Liver (tissue), 9 donors: Measurements from ENCODE around the gene ZNF639. TPM values are rescaled to one million over a fixed set of nuclear protein-coding genes. Genes with fewer than 3 reads are reported as not detected.

Source experiments
- DNase-seq: peaks from one replicate; pipeline ENCODE4 v3.0.0-alpha.2; 2017; ENCODE audit warnings: low spot score
- H3K27ac ChIP-seq, 2 donors: one replicate each; pipeline ENCODE4 v1.7.0; 2013; ENCODE audit warnings: inconsistent platforms in 2 of 2, low read length in 2 of 2, control low read depth in 1 of 2, low read depth in 1 of 2, mild to moderate bottlenecking in 1 of 2
- H3K27me3 ChIP-seq, 4 donors: one replicate each; pipeline versions ENCODE4 v1.6.1 to v1.7.0; 2013; ENCODE audit warnings: low read length in 3 of 4, inconsistent platforms in 1 of 4, mild to moderate bottlenecking in 1 of 4, moderate library complexity in 1 of 4; ENCODE audit not compliant: control insufficient read depth in 4 of 4, insufficient read depth in 4 of 4
- H3K36me3 ChIP-seq, 4 donors: one replicate each; pipeline versions ENCODE4 v1.6.1 to v1.7.0; 2013; ENCODE audit warnings: low read length in 3 of 4, mild to moderate bottlenecking in 3 of 4, low read depth in 1 of 4, moderate library complexity in 1 of 4; ENCODE audit not compliant: control insufficient read depth in 4 of 4, insufficient read depth in 3 of 4
- H3K4me1 ChIP-seq, 4 donors: one replicate each; pipeline versions ENCODE4 v1.6.1 to v1.7.0; 2013; ENCODE audit warnings: low read length in 3 of 4, mild to moderate bottlenecking in 3 of 4, moderate library complexity in 1 of 4; ENCODE audit not compliant: control insufficient read depth in 4 of 4, insufficient read depth in 4 of 4
- H3K4me3 ChIP-seq, 3 donors: one replicate each; pipeline versions ENCODE4 v1.6.1 to v1.7.0; 2013; ENCODE audit warnings: low read length in 3 of 3, control low read depth in 1 of 3, low read depth in 1 of 3, mild to moderate bottlenecking in 1 of 3
- H3K9ac ChIP-seq, 2 donors: one replicate each; pipeline ENCODE4 v1.7.0; 2013; ENCODE audit warnings: low read length in 2 of 2, mild to moderate bottlenecking in 2 of 2, moderate library complexity in 2 of 2, control low read depth in 1 of 2, low read depth in 1 of 2
- H3K9me3 ChIP-seq, 4 donors: one replicate each; pipeline versions ENCODE4 v1.6.1 to v1.7.0; 2013; ENCODE audit warnings: low read length in 3 of 4; ENCODE audit not compliant: control insufficient read depth in 4 of 4
- ATF3 ChIP-seq: IDR thresholded peaks from 2 replicates; pipeline ENCODE4 v1.6.1; 2016; ENCODE audit warnings: antibody characterized with exemption
- CTCF ChIP-seq: fragments of 150-350 bp; IDR thresholded peaks from 2 replicates; pipeline ENCODE4 v1.5.1; 2017; ENCODE audit warnings: improper control_type of control experiment, low read depth, low read length; ENCODE audit not compliant: missing input control
- EGR1 ChIP-seq, 2 donors: IDR thresholded peaks; 2 replicates each; pipeline ENCODE4 v1.6.1; 2016 to 2018; ENCODE audit warnings: antibody characterized with exemption in 2 of 2, low read depth in 2 of 2
- FOXA1 ChIP-seq: IDR thresholded peaks from 2 replicates; pipeline ENCODE4 v1.6.1; 2016; ENCODE audit warnings: antibody characterized with exemption
- GABPA ChIP-seq, 2 donors: IDR thresholded peaks in 1 of 2; conservative IDR thresholded peaks in 1 of 2; 2 replicates each; pipeline ENCODE4 v1.6.1; 2016; ENCODE audit warnings: antibody characterized with exemption in 2 of 2, mild to moderate bottlenecking in 1 of 2, moderate library complexity in 1 of 2
- HNF4A ChIP-seq, 2 donors: conservative IDR thresholded peaks; 2 replicates each; pipeline ENCODE4 v1.6.1; 2016; ENCODE audit warnings: antibody characterized with exemption in 2 of 2, mild to moderate bottlenecking in 2 of 2
- HNF4G ChIP-seq: IDR thresholded peaks from 2 replicates; pipeline ENCODE4 v1.6.1; 2016; ENCODE audit warnings: antibody characterized with exemption
- JUND ChIP-seq, 2 donors: IDR thresholded peaks; 2 replicates each; pipeline ENCODE4 v1.6.1; 2016; ENCODE audit warnings: antibody characterized with exemption in 2 of 2
- MAX ChIP-seq: IDR thresholded peaks from 2 replicates; pipeline ENCODE4 v1.6.1; 2016; ENCODE audit warnings: antibody characterized with exemption
- NR2F2 ChIP-seq: IDR thresholded peaks from 2 replicates; pipeline ENCODE4 v1.6.1; 2016; ENCODE audit warnings: antibody characterized with exemption
- RAD21 ChIP-seq, 2 donors: IDR thresholded peaks; 2 replicates each; pipeline ENCODE4 v1.6.1; 2016; ENCODE audit warnings: antibody characterized with exemption in 2 of 2, mild to moderate bottlenecking in 2 of 2
- REST ChIP-seq: IDR thresholded peaks from 2 replicates; pipeline ENCODE4 v1.6.1; 2016; ENCODE audit warnings: antibody characterized with exemption, mild to moderate bottlenecking
- RXRA ChIP-seq, 2 donors: IDR thresholded peaks; 2 replicates each; pipeline ENCODE4 v1.6.1; 2017 to 2018; ENCODE audit warnings: antibody characterized with exemption in 2 of 2, mild to moderate bottlenecking in 1 of 2
- TAF1 ChIP-seq: conservative IDR thresholded peaks from 2 replicates; pipeline ENCODE4 v1.6.1; 2016; ENCODE audit warnings: antibody characterized with exemption, mild to moderate bottlenecking
- YY1 ChIP-seq: IDR thresholded peaks from 2 replicates; pipeline ENCODE4 v1.6.1; 2016; ENCODE audit warnings: antibody characterized with exemption, mild to moderate bottlenecking
- ZBTB33 ChIP-seq: IDR thresholded peaks from 2 replicates; pipeline ENCODE4 v1.6.1; 2016; ENCODE audit warnings: antibody characterized with exemption
- WGBS: extraction: QIAGEN DNeasy Blood & Tissue Kit; methylation state at CpG from one replicate; pipeline ENCODE4 v1.1.7; 2013; 5-methylcytosine and 5-hydroxymethylcytosine counted together
- polyA plus RNA-seq, 2 donors: library from polyadenylated mRNA; stranded (reverse) in 1 of 2; unstranded in 1 of 2; fragments of 200-250 nt in 1 of 2; fragments of >200 nt in 1 of 2; fragmentation: Nextera tagmentation in 1 of 2; extraction: Ambion mirVana in 1 of 2; gene quantifications; one replicate each; pipeline versions ENCODE4 v1.2.1 to v1.2.3, GENCODE V29; 2013 to 2015
- total RNA-seq, 2 donors: library from RNA; depleted of rRNA; stranded (reverse); fragments of >200 nt; gene quantifications; one replicate each; pipeline ENCODE4 v1.2.3, GENCODE V29; 2014
- donor health status: healthy.
- donor health status: healthy.
- donor health status: healthy.
- donor health status: healthy.
- donor health status: healthy.

ZNF639 gene
- total and polyA plus RNA-seq, 4 donors: 8.7 to 23.4 (median 16.3) TPM

- 63% methylated on average over 3 of the region's 3 CpGs for WGBS
- TF ChIP-seq FOXA1: no peak
- TF ChIP-seq MAX: no peak
- no peak for TF ChIP-seq ZBTB33
- no peak for TF ChIP-seq HNF4A (conservative IDR thresholded peaks at IDR 0.05)
- TF ChIP-seq NR2F2: no peak
- no peak for TF ChIP-seq ATF3
- TF ChIP-seq EGR1 (IDR thresholded peaks at IDR 0.05; ENCODE audit: low read depth in 2 of 2): no peak
- TF ChIP-seq CTCF: no peak
- H3K27ac ChIP-seq: no peak overlapping the region
Measured at GRCh38 chr3:179289295-179289694, 33.5 kb upstream of the ZNF639 start.

GRCh38 chr3:179292450-179292849, 30.4 kb upstream of the ZNF639 start:
- no peak for TF ChIP-seq FOXA1
- no peak for TF ChIP-seq YY1
- no peak for TF ChIP-seq RAD21 (IDR thresholded peaks at IDR 0.05)
- TF ChIP-seq JUND (IDR thresholded peaks at IDR 0.05): no peak
- no peak for TF ChIP-seq GABPA (IDR thresholded peaks at IDR 0.05 in 1 of 2, conservative IDR thresholded peaks at IDR 0.05 in 1 of 2)
- TF ChIP-seq HNF4G: no peak
- TF ChIP-seq EGR1 (IDR thresholded peaks at IDR 0.05; ENCODE audit: low read depth in 2 of 2): no peak
- TF ChIP-seq RXRA (IDR thresholded peaks at IDR 0.05): no peak
- TF ChIP-seq CTCF: no peak
- no peak for TF ChIP-seq NR2F2
- TF ChIP-seq TAF1: no peak
- no peak for TF ChIP-seq REST
- no peak for TF ChIP-seq ATF3
- no peaks in the 10 kb centered on the region for H3K9me3 ChIP-seq
- no peak overlapping the region for H3K9ac ChIP-seq
- H3K4me3 ChIP-seq: no peak overlapping the region
- H3K36me3 ChIP-seq: no peaks in the 10 kb centered on the region
- peaks cover 0 to 3% (median 0%) of the 10 kb centered on the region in 4 donors for H3K27me3 ChIP-seq
- DNase-seq: no peak
- H3K4me1 ChIP-seq: no peaks in the 10 kb centered on the region
- WGBS: 64% methylated on average over 2 of the region's 2 CpGs
- no peak overlapping the region for H3K27ac ChIP-seq

More at GRCh38 chr3:179289295-179289694, 33.5 kb upstream of the ZNF639 start:
- Histone ChIP-seq H3K27me3 (no peaks in the 10 kb centered on the region), H3K9ac (no peak overlapping the region), H3K4me3 (no peak overlapping the region), H3K36me3 (no peaks in the 10 kb centered on the region), H3K9me3 (no peaks in the 10 kb centered on the region), H3K4me1 (no peaks in the 10 kb centered on the region)
- DNase-seq: no peak
